ENCODE data around the gene OTUD6A. TPM values are rescaled to one million over a fixed set of nuclear protein-coding genes. Genes with fewer than 3 reads are reported as not detected.

The OTUD6A gene
- total RNA-seq, 2 donors from 2014 or later = not detected

DNA sequence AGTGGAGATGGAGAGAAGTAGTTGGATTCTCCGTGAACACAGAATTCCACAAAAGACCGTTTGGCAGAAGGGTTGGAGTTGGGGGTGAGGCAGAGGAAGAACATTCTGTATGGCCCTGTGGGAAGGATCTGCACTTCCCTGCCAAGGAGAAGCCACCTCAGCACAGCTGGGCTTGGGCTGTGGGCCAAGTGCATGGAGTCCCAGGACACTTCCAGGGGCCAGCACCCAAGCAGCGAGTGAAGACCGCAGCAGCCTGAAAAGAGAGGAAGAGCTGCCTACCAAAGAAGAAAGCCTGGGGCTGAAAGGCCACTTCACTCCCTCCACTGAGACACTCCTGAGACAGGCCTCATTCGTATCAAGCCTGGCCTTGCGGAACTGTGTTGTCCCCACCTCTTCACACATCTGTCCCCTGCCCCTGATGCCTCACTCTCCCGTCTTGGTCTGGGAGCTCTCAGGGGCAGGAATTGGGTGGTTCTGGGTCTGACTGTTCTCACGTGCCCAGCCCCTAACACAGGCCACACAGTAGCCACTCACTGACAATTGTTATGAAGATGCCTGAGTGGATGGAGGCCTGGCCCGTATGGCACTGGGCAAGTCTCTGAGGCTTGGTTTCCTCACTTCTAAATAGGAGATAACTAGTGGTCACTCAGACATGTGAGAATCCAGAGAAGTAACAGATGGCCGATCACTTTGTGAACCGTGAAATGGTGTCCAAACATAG lies 9.2 kb upstream of the OTUD6A start:
- no peaks in the 10 kb centered on the region for H3K36me3 ChIP-seq (replicated peaks in 1 of 2; ENCODE audit: insufficient read depth in 1 of 2, low read depth in 2 of 2)
- TF ChIP-seq, protein P1, sequence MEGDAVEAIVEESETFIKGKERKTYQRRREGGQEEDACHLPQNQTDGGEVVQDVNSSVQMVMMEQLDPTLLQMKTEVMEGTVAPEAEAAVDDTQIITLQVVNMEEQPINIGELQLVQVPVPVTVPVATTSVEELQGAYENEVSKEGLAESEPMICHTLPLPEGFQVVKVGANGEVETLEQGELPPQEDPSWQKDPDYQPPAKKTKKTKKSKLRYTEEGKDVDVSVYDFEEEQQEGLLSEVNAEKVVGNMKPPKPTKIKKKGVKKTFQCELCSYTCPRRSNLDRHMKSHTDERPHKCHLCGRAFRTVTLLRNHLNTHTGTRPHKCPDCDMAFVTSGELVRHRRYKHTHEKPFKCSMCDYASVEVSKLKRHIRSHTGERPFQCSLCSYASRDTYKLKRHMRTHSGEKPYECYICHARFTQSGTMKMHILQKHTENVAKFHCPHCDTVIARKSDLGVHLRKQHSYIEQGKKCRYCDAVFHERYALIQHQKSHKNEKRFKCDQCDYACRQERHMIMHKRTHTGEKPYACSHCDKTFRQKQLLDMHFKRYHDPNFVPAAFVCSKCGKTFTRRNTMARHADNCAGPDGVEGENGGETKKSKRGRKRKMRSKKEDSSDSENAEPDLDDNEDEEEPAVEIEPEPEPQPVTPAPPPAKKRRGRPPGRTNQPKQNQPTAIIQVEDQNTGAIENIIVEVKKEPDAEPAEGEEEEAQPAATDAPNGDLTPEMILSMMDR (IDR thresholded peaks at IDR 0.05) = no peak
- no peak for TF ChIP-seq POLR2A (IDR thresholded peaks at IDR 0.05)
- H3K27me3 ChIP-seq = no peaks in the 10 kb centered on the region
- no peaks in the 10 kb centered on the region for H3K9me3 ChIP-seq
- intact Hi-C loops (cut with DNase I) = no loop called here
- WGBS, 2 donors = 70 to 73% methylated on average over 7 to 8 of the region's 11 CpGs
- DNase-seq (no peak), ATAC-seq (no peak)
- no peaks in the 10 kb centered on the region for H3K4me1 ChIP-seq
- no peak overlapping the region for H3K27ac ChIP-seq
- H3K4me3 ChIP-seq = no peak overlapping the region

GRCh38 chrX:70054391-70054790 lies 7.9 kb upstream of the OTUD6A start:
- Histone ChIP-seq H3K9me3 (no peaks in the 10 kb centered on the region), H3K36me3 (replicated peaks in 1 of 2; ENCODE audit: insufficient read depth in 1 of 2, low read depth in 2 of 2) (no peaks in the 10 kb centered on the region), H3K27ac (no peak overlapping the region), H3K4me3 (no peak overlapping the region), H3K27me3 (no peaks in the 10 kb centered on the region), H3K4me1 (no peaks in the 10 kb centered on the region)
- 82% methylated on average over 5 of the region's 5 CpGs; no CpG with 5 or more reads in 1 of the 2 donors for WGBS, 2 donors
- intact Hi-C loops (cut with DNase I) = no loop called here
- DNase-seq = no peak
- ATAC-seq = no peak
- TF ChIP-seq, protein P1 (IDR thresholded peaks at IDR 0.05) = no peak
- no peak for TF ChIP-seq POLR2A (IDR thresholded peaks at IDR 0.05)

- Histone ChIP-seq H3K27ac (no peak overlapping the region), H3K4me3 (no peak overlapping the region), H3K36me3 (replicated peaks in 1 of 2; ENCODE audit: insufficient read depth in 1 of 2, low read depth in 2 of 2) (no peaks in the 10 kb centered on the region), H3K9me3 (no peaks in the 10 kb centered on the region), H3K27me3 (no peaks in the 10 kb centered on the region), H3K4me1 (no peaks in the 10 kb centered on the region)
- DNase-seq = no peak
- intact Hi-C loops (cut with DNase I) = no loop called here
- TF ChIP-seq POLR2A (IDR thresholded peaks at IDR 0.05) = no peak
- TF ChIP-seq, protein P1 (IDR thresholded peaks at IDR 0.05) = no peak
- no peak for ATAC-seq
- WGBS, 2 donors = 87 to 96% methylated on average over 10 to 27 of the region's 52 CpGs
These were observed 799 bp downstream of the OTUD6A start for GRCh38 chrX:70062961-70063550.

DNA sequence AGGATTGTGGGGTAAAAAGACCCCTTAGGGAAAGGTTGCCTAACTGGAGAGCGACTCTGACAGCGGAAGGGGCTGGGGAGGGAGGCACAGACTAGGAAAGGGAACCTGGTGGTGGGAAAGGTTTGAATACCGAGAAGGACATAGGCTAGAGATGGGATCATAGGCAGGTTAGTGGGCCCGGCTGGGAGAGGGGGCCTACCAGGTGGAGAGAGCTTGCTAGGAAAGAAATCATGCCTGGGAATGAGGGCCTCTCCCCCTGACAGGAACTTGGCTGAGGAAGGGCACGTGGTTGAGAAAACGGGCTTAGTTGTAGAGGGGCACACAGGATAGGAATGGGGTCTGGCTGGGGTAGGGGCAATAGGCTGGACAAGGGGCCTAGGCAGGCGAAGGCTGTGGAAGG lies 4.4 kb downstream of the OTUD6A start:
- Histone ChIP-seq H3K4me1 (no peaks in the 10 kb centered on the region), H3K4me3 (no peak overlapping the region), H3K9me3 (no peaks in the 10 kb centered on the region), H3K27me3 (no peaks in the 10 kb centered on the region), H3K36me3 (replicated peaks in 1 of 2; ENCODE audit: insufficient read depth in 1 of 2, low read depth in 2 of 2) (no peaks in the 10 kb centered on the region), H3K27ac (no peak overlapping the region)
- TF ChIP-seq, protein P1 (IDR thresholded peaks at IDR 0.05) = no peak
- no peak for TF ChIP-seq POLR2A (IDR thresholded peaks at IDR 0.05)
- intact Hi-C loops (cut with DNase I) = no loop called here
- 87 to 88% methylated on average over 5 to 7 of the region's 7 CpGs for WGBS, 2 donors
- ATAC-seq = no peak
- no peak for DNase-seq

DNA sequence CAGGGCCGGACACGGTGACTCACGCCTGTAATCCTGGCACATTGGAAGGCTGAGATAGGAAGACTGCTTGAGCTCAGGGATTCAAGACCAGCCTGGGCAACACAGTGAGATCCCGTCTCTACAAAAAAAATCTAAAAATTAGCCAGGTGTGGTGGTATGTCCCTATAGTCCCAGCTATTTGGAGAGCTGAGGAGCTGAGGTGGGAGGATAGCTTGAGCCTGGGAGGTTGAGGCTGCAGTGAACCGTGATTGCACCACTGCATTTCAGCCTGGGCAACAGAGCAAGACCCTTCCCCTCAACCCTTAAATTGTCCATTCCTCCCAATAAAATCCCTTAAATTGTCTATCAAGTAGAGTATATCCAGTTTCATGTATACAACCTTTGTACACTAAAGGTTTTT lies 17.0 kb downstream of the OTUD6A start:
- no peak for ATAC-seq
- no peak for TF ChIP-seq POLR2A (IDR thresholded peaks at IDR 0.05)
- TF ChIP-seq, protein P1 (IDR thresholded peaks at IDR 0.05) = no peak
- 75 to 80% methylated on average over 2 to 5 of the region's 5 CpGs for WGBS, 2 donors
- no peak for DNase-seq
- Histone ChIP-seq H3K36me3 (replicated peaks in 1 of 2; ENCODE audit: insufficient read depth in 1 of 2, low read depth in 2 of 2) (no peaks in the 10 kb centered on the region), H3K9me3 (no peaks in the 10 kb centered on the region), H3K4me1 (no peaks in the 10 kb centered on the region), H3K27ac (no peak overlapping the region), H3K4me3 (no peak overlapping the region), H3K27me3 (no peaks in the 10 kb centered on the region)
- intact Hi-C loops (cut with DNase I) = no loop called here

Data from body of pancreas (tissue), 4 donors.